Stomach (tissue), 9 donors: ENCODE measurements around the gene CPNE6. TPM values are rescaled to one million over a fixed set of nuclear protein-coding genes. Genes with fewer than 3 reads are reported as not detected.

Experiments
- DNase-seq, 2 donors: peaks; one replicate each; pipeline versions ENCODE4 v3.0.0 to v3.0.0-alpha.2; 2013 to 2019
- H3K27ac ChIP-seq, 5 donors: fragments of 200-600 bp in 4 of 5; sonication (generic) in 4 of 5; one replicate each; pipeline ENCODE4 v1.5.1; 2013 to 2019; ENCODE audit warnings: mild to moderate bottlenecking in 1 of 5, moderate library complexity in 1 of 5
- H3K27me3 ChIP-seq, 3 donors: fragments of 200-600 bp; sonication (generic); one replicate each; pipeline ENCODE4 v1.5.1; 2017 to 2019; ENCODE audit warnings: mixed run types in 1 of 3
- H3K36me3 ChIP-seq, 4 donors: fragments of 200-600 bp; sonication (generic); 1 replicate in 3 of 4; 2 replicates in 1 of 4; pipeline ENCODE4 v1.5.1; 2016 to 2019
- H3K4me1 ChIP-seq, 4 donors: fragments of 200-600 bp; sonication (generic); one replicate each; pipeline ENCODE4 v1.5.1; 2016 to 2019
- H3K4me3 ChIP-seq, 4 donors: fragments of 200-600 bp; sonication (generic) in 3 of 4; one replicate each; pipeline ENCODE4 v1.5.1; 2016 to 2019; ENCODE audit warnings: mild to moderate bottlenecking in 1 of 4
- H3K9me3 ChIP-seq, 4 donors: fragments of 200-600 bp; sonication (generic); one replicate each; pipeline ENCODE4 v1.5.1; 2016 to 2019
- CTCF ChIP-seq, 7 experiments: fragments of 450-650 bp in 4 of 7; fragments of 200-600 bp in 3 of 7; sonication (generic) in 3 of 7; IDR thresholded peaks; one replicate each; pipeline ENCODE4 v1.5.1; 2016 to 2019; ENCODE audit warnings: antibody characterized with exemption in 7 of 7, control low read depth in 2 of 7, mild to moderate bottlenecking in 1 of 7
- EP300 ChIP-seq: sonication (generic); formaldehyde crosslinking; IDR thresholded peaks from one replicate; pipeline ENCODE4 v1.6.1; 2017; ENCODE audit warnings: antibody characterized with exemption
- POLR2A ChIP-seq, 4 donors: fragments of 450-650 bp; IDR thresholded peaks; one replicate each; pipeline ENCODE4 v1.6.1; 2016; ENCODE audit warnings: antibody characterized with exemption in 4 of 4, control low read depth in 2 of 4, mild to moderate bottlenecking in 1 of 4, moderate library complexity in 1 of 4
- POLR2AphosphoS5 ChIP-seq, 3 donors: sonication (generic); formaldehyde crosslinking; IDR thresholded peaks; one replicate each; pipeline ENCODE4 v1.6.1; 2016; ENCODE audit warnings: antibody characterized with exemption in 3 of 3
- WGBS, 5 donors: extraction: QIAGEN DNeasy Blood & Tissue Kit in 3 of 5; methylation state at CpG; one replicate each; pipeline versions ENCODE4 v1.1.5 to v1.1.7; 2013 to 2018; 5-methylcytosine and 5-hydroxymethylcytosine counted together
- intact Hi-C: fragments of 100-400 bp; cut with DNase I; formaldehyde crosslinking; loops from one replicate; pipeline ENCODE4 v1.15.1; 2023; ENCODE audit warnings: low total_unique reads
- polyA plus RNA-seq, 3 donors: library from polyadenylated mRNA; stranded (reverse); fragments of 200-250 nt; gene quantifications; one replicate each; pipeline ENCODE4 v1.2.3, GENCODE V29; 2013
- total RNA-seq, 5 donors: library from RNA; depleted of rRNA; stranded (reverse); fragments of >200 nt; gene quantifications; one replicate each; pipeline versions ENCODE4 v1.1.0 to v1.2.3, GENCODE V29; 2014 to 2016
- donor health status: healthy with polysubstance abuse.
- donor health status: Bipolar disorder and iron deficiency.
- donor health status: healthy.

The CPNE6 gene
- total and polyA plus RNA-seq, 8 donors = 0.12 to 0.25 TPM; not detected in 6

DNA sequence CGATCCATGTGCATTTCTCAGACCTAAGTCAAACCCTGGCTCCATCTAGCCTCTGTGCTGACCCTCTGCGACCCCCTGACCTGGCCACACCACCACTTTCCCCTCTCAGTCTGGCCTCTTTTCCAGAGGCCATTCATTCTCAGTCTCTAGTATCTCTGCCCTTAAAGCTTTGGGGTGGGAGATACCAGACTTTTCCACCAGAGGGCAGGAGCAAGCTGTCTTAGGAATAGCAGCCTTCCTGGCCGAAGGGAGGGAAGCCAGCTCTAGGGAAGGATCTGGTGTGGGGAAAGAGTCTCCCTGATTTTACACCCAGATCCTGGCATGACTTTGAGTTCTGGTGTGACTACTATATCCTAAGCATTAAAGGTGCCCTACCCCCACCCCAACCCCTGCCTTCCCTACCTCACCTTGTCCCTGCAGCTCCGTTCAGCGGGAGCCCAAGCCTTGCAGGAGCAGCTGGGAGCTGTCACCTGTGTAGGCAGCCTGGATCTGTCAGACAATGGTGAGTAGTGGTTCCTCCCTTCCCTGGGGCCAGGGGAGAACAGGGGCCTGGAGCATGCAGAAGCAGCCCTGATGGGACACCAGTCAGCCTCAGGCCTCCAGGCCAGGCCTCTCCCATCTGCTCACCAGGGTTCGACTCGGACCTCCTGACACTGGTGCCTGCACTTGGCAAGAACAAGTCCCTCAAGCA, 13.0 kb upstream of the CPNE6 start:
- Histone ChIP-seq H3K4me3 (no peak overlapping the region), H3K27ac (no peak overlapping the region), H3K36me3 (no peaks in the 10 kb centered on the region), H3K27me3 (peaks cover 0 to 42% (median 6%) of the 10 kb centered on the region in 3 donors), H3K4me1 (peaks cover 0 to 7% (median 0%) of the 10 kb centered on the region in 4 donors), H3K9me3 (no peaks in the 10 kb centered on the region)
- peak; percentile 81 to 93 for DNase-seq
- WGBS, 5 donors = 39 to 70% (median 48%) methylated on average over 5 to 7 of the region's 7 CpGs
- peak in 6 of 7 experiments; percentile 35 to 98 (median 88) for TF ChIP-seq CTCF (IDR thresholded peaks at IDR 0.05)
- TF ChIP-seq EP300 = no peak
- TF ChIP-seq POLR2A (IDR thresholded peaks at IDR 0.05) = no peak
- TF ChIP-seq POLR2AphosphoS5 (IDR thresholded peaks at IDR 0.05) = peak in 1 of 3 donors; percentile 75
- intact Hi-C loops = loop anchor here (10.0 kb wide), 1 partner anchor 46 kb away; no protein-coding TSS in a partner anchor

DNA sequence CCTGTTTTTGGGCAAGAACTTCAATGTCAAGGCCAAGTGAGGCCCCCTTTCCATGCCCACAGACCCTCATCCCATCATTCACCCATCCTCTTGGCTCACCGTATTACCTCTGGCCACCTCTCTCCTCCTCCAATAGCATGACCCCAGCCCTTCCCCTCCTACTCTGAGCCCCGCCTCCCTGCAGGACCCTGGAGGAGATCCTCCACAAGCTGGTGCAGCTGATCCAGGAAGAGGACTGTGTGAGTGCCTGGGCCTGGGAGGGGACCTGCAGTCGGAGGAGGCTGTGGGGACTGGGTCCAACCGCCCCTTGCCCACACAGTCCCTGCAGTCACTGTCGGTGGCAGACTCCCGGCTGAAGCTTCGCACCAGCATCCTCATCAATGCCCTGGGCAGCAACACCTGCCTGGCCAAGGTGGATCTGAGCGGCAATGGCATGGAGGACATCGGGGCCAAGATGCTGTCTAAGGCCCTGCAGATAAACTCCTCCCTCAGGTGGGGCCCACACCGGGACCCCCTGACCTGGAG, 12.3 kb upstream of the CPNE6 start:
- Histone ChIP-seq H3K36me3 (no peaks in the 10 kb centered on the region), H3K4me3 (no peak overlapping the region), H3K4me1 (peaks cover 0 to 7% (median 0%) of the 10 kb centered on the region in 4 donors), H3K9me3 (no peaks in the 10 kb centered on the region), H3K27me3 (peaks cover 0 to 36% (median under 1%) of the 10 kb centered on the region in 3 donors), H3K27ac (no peak overlapping the region)
- no peak for TF ChIP-seq EP300
- 85 to 91% (median 88%) methylated on average over 4 to 10 of the region's 10 CpGs for WGBS, 5 donors
- DNase-seq = no peak
- intact Hi-C loops = loop anchor here (10.0 kb wide), 1 partner anchor 46 kb away; no protein-coding TSS in a partner anchor

DNA sequence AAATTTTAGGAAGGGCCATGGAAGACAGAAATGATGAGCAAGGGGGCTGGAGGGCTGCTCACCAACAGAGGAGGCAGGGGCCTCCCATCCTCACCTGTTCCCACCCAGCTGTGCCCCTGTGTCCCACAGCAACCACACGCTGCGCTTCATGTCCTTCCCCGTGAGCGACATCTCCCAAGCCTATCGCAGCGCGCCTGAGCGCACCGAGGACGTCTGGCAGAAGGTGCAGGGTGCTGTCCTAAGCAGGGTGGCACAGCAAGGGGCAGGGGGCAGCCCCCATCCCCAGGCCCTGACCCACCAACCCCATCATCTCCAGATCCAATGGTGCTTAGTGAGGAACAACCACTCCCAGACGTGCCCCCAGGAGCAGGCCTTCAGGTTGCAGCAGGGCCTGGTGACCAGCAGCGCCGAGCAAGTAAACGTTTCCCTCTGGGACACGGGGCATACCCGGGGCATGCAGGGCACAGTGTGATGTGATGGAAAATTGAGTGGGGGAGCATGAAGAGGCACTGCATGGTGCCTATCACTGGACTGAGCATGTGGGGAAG, 11.4 kb upstream of the CPNE6 start:
- TF ChIP-seq CTCF (IDR thresholded peaks at IDR 0.05) (no peak), EP300 (no peak), POLR2AphosphoS5 (IDR thresholded peaks at IDR 0.05) (no peak), POLR2A (IDR thresholded peaks at IDR 0.05) (no peak)
- Histone ChIP-seq H3K9me3 (no peaks in the 10 kb centered on the region), H3K27ac (no peak overlapping the region), H3K4me3 (no peak overlapping the region), H3K36me3 (no peaks in the 10 kb centered on the region), H3K4me1 (peaks cover 0 to 7% (median 0%) of the 10 kb centered on the region in 4 donors), H3K27me3 (peaks cover 0 to 27% (median 0%) of the 10 kb centered on the region in 3 donors)
- intact Hi-C loops = loop anchor here (10.0 kb wide), 1 partner anchor 45 kb away; no protein-coding TSS in a partner anchor
- no peak for DNase-seq
- 73 to 95% (median 94%) methylated on average over 16 of the region's 16 CpGs for WGBS, 5 donors

- intact Hi-C loops = no loop called here
Observed at GRCh38 chr14:24060443-24060842, 10.9 kb upstream of the CPNE6 start.

More at GRCh38 chr14:24060443-24060842, 10.9 kb upstream of the CPNE6 start:
- DNase-seq = no peak
- Histone ChIP-seq H3K9me3 (no peaks in the 10 kb centered on the region), H3K27ac (no peak overlapping the region), H3K36me3 (no peaks in the 10 kb centered on the region), H3K4me3 (no peak overlapping the region), H3K27me3 (peaks cover 0 to 22% (median 0%) of the 10 kb centered on the region in 3 donors), H3K4me1 (peaks cover 0 to 7% (median 0%) of the 10 kb centered on the region in 4 donors)
- TF ChIP-seq EP300 (no peak), POLR2AphosphoS5 (IDR thresholded peaks at IDR 0.05) (no peak), CTCF (IDR thresholded peaks at IDR 0.05) (no peak), POLR2A (IDR thresholded peaks at IDR 0.05) (no peak)
- 91 to 96% (median 93%) methylated on average over 6 to 10 of the region's 10 CpGs for WGBS, 5 donors
